Muscle of leg (tissue), 11 donors: Measurements from ENCODE around the gene SUN1. TPM values are rescaled to one million over a fixed set of nuclear protein-coding genes. Genes with fewer than 3 reads are reported as not detected.
"Not testable (repeated sequence)": the region's sequence is repeated elsewhere in the genome, so short reads cannot be mapped to it uniquely, and the experiment has no call there.

ENCODE experiments used
- DNase-seq: peaks from one replicate; pipeline ENCODE4 v3.0.0; 2013
- H3K27ac ChIP-seq: one replicate; pipeline ENCODE4 v1.5.1; 2013; ENCODE audit warnings: mild to moderate bottlenecking, low read length, control low read depth
- H3K27me3 ChIP-seq: one replicate; pipeline ENCODE4 v1.6.1; 2013; ENCODE audit warnings: low read length; ENCODE audit not compliant: control insufficient read depth, insufficient read depth
- H3K36me3 ChIP-seq: one replicate; pipeline ENCODE4 v1.6.1; 2013; ENCODE audit warnings: low read length; ENCODE audit not compliant: control insufficient read depth, insufficient read depth
- H3K4me1 ChIP-seq: one replicate; pipeline ENCODE4 v1.6.1; 2013; ENCODE audit warnings: low read length; ENCODE audit not compliant: control insufficient read depth, insufficient read depth
- H3K4me3 ChIP-seq: one replicate; pipeline ENCODE4 v1.5.1; 2013; ENCODE audit warnings: low read length, control low read depth
- H3K9me3 ChIP-seq: replicated peaks from 2 replicates; pipeline ENCODE4 v1.6.1; 2013; ENCODE audit warnings: low read depth, low read length; ENCODE audit not compliant: control insufficient read depth
- WGBS: methylation state at CpG from one replicate; pipeline ENCODE4 v1.1.5; 2013; ENCODE audit warnings: missing lambda C conversion rate; ENCODE audit not compliant: insufficient coverage; 5-methylcytosine and 5-hydroxymethylcytosine counted together
- polyA plus RNA-seq, 8 donors: library from polyadenylated mRNA; unstranded; fragments of 120-200 nt; gene quantifications; one replicate each; pipeline versions ENCODE4 v1.2.1 to v1.2.3, GENCODE V29; 2013; ENCODE audit warnings: inconsistent platforms in 1 of 8, low replicate concordance in 1 of 8; ENCODE audit not compliant: insufficient read length in 8 of 8, insufficient read depth in 1 of 8
- total RNA-seq: library from RNA; stranded (reverse); fragments of 120-200 nt; gene quantifications from one replicate; pipeline ENCODE4 v1.2.4, GENCODE V29; 2013

SUN1 gene
- total and polyA plus RNA-seq, 9 donors: 150 to 238 (median 164) TPM

- Histone ChIP-seq H3K9me3 (no peaks in the 10 kb centered on the region), H3K4me1 (peaks cover 22% of the 10 kb centered on the region), H3K36me3 (no peaks in the 10 kb centered on the region), H3K27me3 (no peaks in the 10 kb centered on the region), H3K4me3 (no peak overlapping the region), H3K27ac (no peak overlapping the region)
- DNase-seq: no peak
- 72% methylated on average over 18 of the region's 21 CpGs for WGBS
Measured at GRCh38 chr7:918441-919113, 86.3 kb downstream of the SUN1 start.

GRCh38 chr7:919114-919442 lies 86.8 kb downstream of the SUN1 start:
- no peak overlapping the region for H3K27ac ChIP-seq
- H3K36me3 ChIP-seq: no peaks in the 10 kb centered on the region
- H3K4me3 ChIP-seq: no peak overlapping the region
- H3K27me3 ChIP-seq: no peaks in the 10 kb centered on the region
- H3K9me3 ChIP-seq: no peaks in the 10 kb centered on the region
- WGBS: 84% methylated on average over 9 of the region's 13 CpGs
- no peak for DNase-seq
- peaks cover 25% of the 10 kb centered on the region for H3K4me1 ChIP-seq

GRCh38 chr7:919924-920341 lies 87.7 kb downstream of the SUN1 start:
- Histone ChIP-seq H3K36me3 (no peaks in the 10 kb centered on the region), H3K27ac (no peak overlapping the region), H3K27me3 (no peaks in the 10 kb centered on the region), H3K9me3 (no peaks in the 10 kb centered on the region), H3K4me1 (peaks cover 31% of the 10 kb centered on the region), H3K4me3 (no peak overlapping the region)
- DNase-seq: no peak
- WGBS: 66% methylated on average over 25 of the region's 26 CpGs

- WGBS: 64% methylated on average over 40 of the region's 40 CpGs
- H3K4me1 ChIP-seq: peaks cover 33% of the 10 kb centered on the region
- H3K36me3 ChIP-seq: no peaks in the 10 kb centered on the region
- no peak for DNase-seq
- H3K4me3 ChIP-seq: no peak overlapping the region
- no peaks in the 10 kb centered on the region for H3K9me3 ChIP-seq
- H3K27me3 ChIP-seq: no peaks in the 10 kb centered on the region
- H3K27ac ChIP-seq: no peak overlapping the region
Measured at GRCh38 chr7:920351-921070, 88.2 kb downstream of the SUN1 start.

- H3K4me3 ChIP-seq: no peak overlapping the region
- WGBS: 89% methylated on average over 11 of the region's 15 CpGs
- H3K9me3 ChIP-seq: no peaks in the 10 kb centered on the region
- H3K27me3 ChIP-seq: no peaks in the 10 kb centered on the region
- no peak overlapping the region for H3K27ac ChIP-seq
- no peaks in the 10 kb centered on the region for H3K36me3 ChIP-seq
- no peak for DNase-seq
- peaks cover 33% of the 10 kb centered on the region for H3K4me1 ChIP-seq
Measured at GRCh38 chr7:921071-921461, 88.8 kb downstream of the SUN1 start.

- no peak for DNase-seq
- peaks cover 28% of the 10 kb centered on the region for H3K4me1 ChIP-seq
- H3K36me3 ChIP-seq: no peaks in the 10 kb centered on the region
- H3K4me3 ChIP-seq: no peak overlapping the region
- H3K9me3 ChIP-seq: no peaks in the 10 kb centered on the region
- no peaks in the 10 kb centered on the region for H3K27me3 ChIP-seq
- 79% methylated on average over 35 of the region's 36 CpGs for WGBS
- H3K27ac ChIP-seq: no peak overlapping the region
Measured at GRCh38 chr7:921581-922333, 89.5 kb downstream of the SUN1 start.

- WGBS: 59% methylated on average over 20 of the region's 29 CpGs
- no peak overlapping the region for H3K27ac ChIP-seq
- H3K9me3 ChIP-seq: no peaks in the 10 kb centered on the region
- no peak for DNase-seq
- H3K4me1 ChIP-seq: peaks cover 28% of the 10 kb centered on the region
- no peak overlapping the region for H3K4me3 ChIP-seq
- H3K27me3 ChIP-seq: no peaks in the 10 kb centered on the region
- no peaks in the 10 kb centered on the region for H3K36me3 ChIP-seq
Measured at GRCh38 chr7:922334-923107, 90.2 kb downstream of the SUN1 start.

GRCh38 chr7:923108-924041 lies 91.1 kb downstream of the SUN1 start:
- 49% methylated on average over 36 of the region's 40 CpGs for WGBS
- peaks cover 29% of the 10 kb centered on the region for H3K4me1 ChIP-seq
- no peaks in the 10 kb centered on the region for H3K27me3 ChIP-seq
- H3K9me3 ChIP-seq: no peaks in the 10 kb centered on the region
- no peak overlapping the region for H3K4me3 ChIP-seq
- H3K27ac ChIP-seq: peak overlapping the region; percentile 13
- H3K36me3 ChIP-seq: no peaks in the 10 kb centered on the region
- DNase-seq: peak; percentile 80

GRCh38 chr7:924042-924441 lies 91.8 kb downstream of the SUN1 start:
- H3K36me3 ChIP-seq, H3K27me3 ChIP-seq, H3K9me3 ChIP-seq, H3K4me3 ChIP-seq, DNase-seq, H3K27ac ChIP-seq: not testable (repeated sequence)
- peaks cover 35% of the 10 kb centered on the region for H3K4me1 ChIP-seq
- WGBS: 69% methylated on average over 3 of the region's 25 CpGs
